ENCODE data around the gene NPIPB4.
A peak's percentile ranks its signal among the peaks of the same experiment; 100 is the strongest.
"Not testable (repeated sequence)": the region's sequence is repeated elsewhere in the genome, so short reads cannot be mapped to it uniquely, and the experiment has no call there.

NPIPB4 gene

DNA sequence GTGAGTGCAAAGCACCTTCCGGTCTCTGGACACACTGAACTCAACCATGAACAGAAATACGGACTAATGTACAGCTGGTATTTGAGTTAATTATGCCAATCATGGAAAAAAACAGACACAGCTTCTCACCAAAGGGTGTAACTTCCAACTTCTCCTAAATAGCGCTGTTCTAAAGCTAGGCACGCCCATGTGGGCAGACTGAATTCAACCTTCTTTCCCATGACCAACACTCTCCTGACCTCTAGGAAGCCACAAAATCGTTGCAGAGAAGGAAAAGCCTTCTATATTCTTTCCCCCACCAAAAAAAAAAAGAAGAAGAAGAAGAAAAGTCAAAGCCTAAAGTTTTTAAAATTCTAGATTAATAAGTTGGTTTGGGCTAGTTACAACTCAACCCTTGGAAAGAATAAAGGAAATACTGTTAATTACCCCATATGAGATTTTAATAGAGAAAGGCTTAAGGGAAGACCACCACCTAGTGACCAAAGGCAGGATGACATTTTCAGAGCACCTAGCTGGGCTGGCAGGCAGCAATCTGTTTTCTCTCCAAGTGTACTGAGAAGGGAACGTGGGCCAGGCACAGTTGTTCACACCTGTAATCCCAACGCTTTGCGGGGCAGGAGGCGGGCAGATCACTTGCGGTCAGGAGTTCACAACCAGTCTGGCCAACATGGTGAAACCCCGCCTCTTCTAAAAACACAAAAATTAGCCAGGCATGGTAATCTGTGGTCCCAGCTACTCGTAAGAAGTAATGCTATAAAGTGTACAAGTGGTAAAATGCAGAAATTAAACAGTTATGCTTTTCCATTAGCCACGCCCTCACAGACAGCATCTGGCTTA is 55.8 kb downstream of the NPIPB4 start:
- H3K4me3 ChIP-seq (replicated peaks; ENCODE audit: low read depth, low read length) = not testable (repeated sequence)
- peak; percentile 24 for DNase-seq (ENCODE audit: extremely low read depth, low read depth)
- TF ChIP-seq, protein P1, sequence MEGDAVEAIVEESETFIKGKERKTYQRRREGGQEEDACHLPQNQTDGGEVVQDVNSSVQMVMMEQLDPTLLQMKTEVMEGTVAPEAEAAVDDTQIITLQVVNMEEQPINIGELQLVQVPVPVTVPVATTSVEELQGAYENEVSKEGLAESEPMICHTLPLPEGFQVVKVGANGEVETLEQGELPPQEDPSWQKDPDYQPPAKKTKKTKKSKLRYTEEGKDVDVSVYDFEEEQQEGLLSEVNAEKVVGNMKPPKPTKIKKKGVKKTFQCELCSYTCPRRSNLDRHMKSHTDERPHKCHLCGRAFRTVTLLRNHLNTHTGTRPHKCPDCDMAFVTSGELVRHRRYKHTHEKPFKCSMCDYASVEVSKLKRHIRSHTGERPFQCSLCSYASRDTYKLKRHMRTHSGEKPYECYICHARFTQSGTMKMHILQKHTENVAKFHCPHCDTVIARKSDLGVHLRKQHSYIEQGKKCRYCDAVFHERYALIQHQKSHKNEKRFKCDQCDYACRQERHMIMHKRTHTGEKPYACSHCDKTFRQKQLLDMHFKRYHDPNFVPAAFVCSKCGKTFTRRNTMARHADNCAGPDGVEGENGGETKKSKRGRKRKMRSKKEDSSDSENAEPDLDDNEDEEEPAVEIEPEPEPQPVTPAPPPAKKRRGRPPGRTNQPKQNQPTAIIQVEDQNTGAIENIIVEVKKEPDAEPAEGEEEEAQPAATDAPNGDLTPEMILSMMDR (IDR thresholded peaks at IDR 0.05; ENCODE audit: low read depth, low read length, missing control alignments) = peak; percentile 32

DNA sequence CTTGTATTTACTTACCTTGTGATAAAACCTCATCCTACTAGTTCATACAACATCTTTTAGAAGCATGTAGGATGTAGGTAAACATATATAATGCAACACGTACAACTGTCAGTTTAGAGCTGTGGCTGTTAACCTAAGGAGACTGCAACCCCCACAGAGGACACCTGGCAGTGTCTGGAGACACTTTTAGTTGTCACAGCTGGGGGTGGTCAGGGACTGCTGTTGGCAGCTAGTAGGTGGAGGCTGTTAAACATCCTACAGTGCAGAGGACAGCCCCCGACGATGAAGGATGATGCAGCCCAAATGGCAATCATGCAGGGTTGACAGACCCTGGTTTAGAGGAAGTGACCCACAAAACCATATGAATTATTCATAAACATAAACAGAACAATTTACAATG is 59.0 kb downstream of the NPIPB4 start:
- not testable (repeated sequence) for DNase-seq (ENCODE audit: extremely low read depth, low read depth)

DNA sequence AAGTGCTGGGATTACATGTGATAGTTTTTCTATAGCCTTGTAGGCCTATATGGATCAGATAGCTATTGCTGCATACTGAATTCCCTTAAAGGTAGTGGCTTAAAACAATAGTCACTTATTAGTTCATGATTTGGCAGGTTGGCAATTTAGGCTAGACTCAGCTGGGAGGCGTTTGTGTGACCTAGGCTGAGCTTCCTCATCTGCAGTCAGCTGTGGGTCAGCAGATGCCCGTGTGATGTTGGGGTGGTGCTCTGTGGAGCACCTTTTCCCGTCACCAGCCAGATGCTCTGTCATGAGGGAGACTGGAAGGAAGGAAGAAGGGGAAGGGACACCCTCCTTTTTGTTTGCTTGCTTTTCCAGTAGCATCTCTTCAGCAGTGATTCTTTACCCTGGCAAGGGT is 64.2 kb downstream of the NPIPB4 start:
- H3K4me3 ChIP-seq (replicated peaks; ENCODE audit: low read depth, low read length); DNase-seq (ENCODE audit: extremely low read depth, low read depth): not testable (repeated sequence)

More for the DNA sequence above, 59.0 kb downstream of the NPIPB4 start:
- not testable (repeated sequence) for H3K4me3 ChIP-seq (replicated peaks; ENCODE audit: low read depth, low read length)

DNA sequence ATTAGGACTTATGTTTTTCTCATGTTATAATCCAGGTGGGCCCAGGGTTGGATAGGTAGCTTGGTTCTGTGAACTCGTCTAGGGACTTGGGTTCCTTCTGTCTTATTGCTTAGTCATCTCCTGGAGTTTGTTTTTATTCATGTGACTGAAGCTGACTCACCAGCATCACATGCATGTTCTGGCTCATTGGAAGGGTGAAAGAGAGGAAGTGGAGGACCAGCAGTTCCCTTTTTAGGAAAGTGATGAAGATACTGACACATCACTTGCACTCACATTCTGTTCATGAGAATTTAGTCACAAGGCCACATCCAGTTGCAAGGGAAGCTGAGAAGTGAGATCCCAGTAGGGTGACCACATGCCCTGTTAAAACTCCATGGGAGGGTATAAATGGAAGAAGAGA is 67.0 kb downstream of the NPIPB4 start:
- H3K4me3 ChIP-seq (replicated peaks; ENCODE audit: low read depth, low read length); DNase-seq (ENCODE audit: extremely low read depth, low read depth): not testable (repeated sequence)
